Measurements from ENCODE around the gene SETDB1.

GRCh38 chr1:150902751-150903150 lies 23.4 kb upstream of the SETDB1 start:
- TF ChIP-seq CTCF (tag by site-specific recombination; IDR thresholded peaks at IDR 0.05) (no peak), ZNF416 (tag by site-specific recombination; IDR thresholded peaks at IDR 0.05) (no peak), BCL11A (tag by site-specific recombination; IDR thresholded peaks at IDR 0.05; ENCODE audit: low read depth) (no peak), ZNF76 (tag by site-specific recombination; IDR thresholded peaks at IDR 0.05; ENCODE audit: borderline replicate concordance, low read depth) (no peak)

Measured in HEK293 (cell line).